K562 (cell line): Measurements from ENCODE around the gene SRSF5. TPM values are rescaled to one million over a fixed set of nuclear protein-coding genes. Genes with fewer than 3 reads are reported as not detected.

Experiments used
- ATAC-seq: fragments of 200-7000 bp; cut with Tn5 transposase; 3 replicates; pipeline ENCODE4 v1.9.1; 2020; ENCODE audit warnings: moderate library complexity
- BruUV-seq: library from RNA; stranded (reverse); fragments of 400-500 nt; replicated peaks from 2 replicates; lab custom pipeline; 2021; lab: Mats Ljungman, UMichigan
- CTCF ChIA-PET: fragments of 300-600 bp; formaldehyde crosslinking; extraction: SDS; loops from one replicate; lab custom pipeline; 2021; ENCODE audit warnings: low intra/inter-chr PET ratio; lab: Yijun Ruan, JAX
- POLR2A ChIA-PET: fragments of 300-600, 350-650 bp; sonication (Branson Sonifier 250); formaldehyde crosslinking; extraction: SDS; loops from one replicate; lab custom pipeline; 2021; ENCODE audit warnings: antibody characterized with exemption, inconsistent platforms; lab: Yijun Ruan, JAX
- DNase-seq, 4 experiments: peaks; one replicate each; pipeline versions ENCODE4 v3.0.0 to v3.0.0-alpha.2; 2011 to 2018; ENCODE audit warnings: low spot score in 3 of 4, mixed read lengths in 3 of 4; ENCODE audit errors: extremely low read depth in 1 of 4
- FAIRE-seq: peaks from 2 replicates; lab custom pipeline; 2011; peaks lifted over from hg19 to GRCh38; lab: Jason Lieb, UNC
- H2AFZ ChIP-seq: 2 replicates; pipeline ENCODE4 v1.6.0; 2011; ENCODE audit warnings: low read depth, low read length, control low read depth, inconsistent platforms
- H3K27ac ChIP-seq: fragments of 200-600 bp; 3 replicates; pipeline ENCODE4 v1.8.0; 2011; ENCODE audit warnings: low read depth, mild to moderate bottlenecking, control low read depth, inconsistent platforms, low read length, moderate library complexity, mixed read lengths; ENCODE audit errors: extremely low read depth
- H3K27me3 ChIP-seq, 2 experiments: fragments of 300-600 bp in 1 of 2; 2 replicates in 1 of 2; 3 replicates in 1 of 2; pipeline versions ENCODE4 v1.6.0 to v1.8.0; 2011; ENCODE audit warnings: inconsistent platforms in 2 of 2, low read length in 2 of 2, mild to moderate bottlenecking in 1 of 2, mixed read lengths in 1 of 2, moderate library complexity in 1 of 2; ENCODE audit not compliant: control insufficient read depth in 2 of 2, insufficient read depth in 2 of 2
- H3K36me3 ChIP-seq: fragments of 300-600 bp; 3 replicates; pipeline ENCODE4 v1.8.0; 2011; ENCODE audit warnings: mild to moderate bottlenecking, low read length, inconsistent platforms; ENCODE audit not compliant: control insufficient read depth, insufficient read depth
- H3K4me1 ChIP-seq, 2 experiments: fragments of 200-600 bp in 1 of 2; replicated peaks in 1 of 2; 2 replicates in 1 of 2; 3 replicates in 1 of 2; pipeline versions ENCODE4 v1.5.1 to v1.8.0; 2011; ENCODE audit warnings: inconsistent platforms in 2 of 2, low read length in 2 of 2, mild to moderate bottlenecking in 1 of 2, mixed read lengths in 1 of 2, moderate library complexity in 1 of 2; ENCODE audit not compliant: control insufficient read depth in 2 of 2, insufficient read depth in 2 of 2
- H3K4me2 ChIP-seq: 2 replicates; pipeline ENCODE4 v1.6.1; 2011; ENCODE audit warnings: low read length, control low read depth, inconsistent platforms, mixed read lengths; ENCODE audit not compliant: insufficient read depth
- H3K4me3 ChIP-seq: fragments of 200-600 bp; sonication (generic), shearing (Covaris generic); 2 replicates; pipeline ENCODE4 v1.5.1; 2016; ENCODE audit warnings: control low read depth, inconsistent platforms
- H3K79me2 ChIP-seq: fragments of 200-600 bp; 3 replicates; pipeline ENCODE4 v1.8.0; 2011; ENCODE audit warnings: low read length, inconsistent platforms; ENCODE audit not compliant: control insufficient read depth, insufficient read depth
- H3K9ac ChIP-seq, 2 experiments: 2 replicates each; pipeline versions ENCODE4 v1.6.0 to v1.6.1; 2011; ENCODE audit warnings: low read depth in 2 of 2, low read length in 2 of 2, control low read depth in 1 of 2, inconsistent platforms in 1 of 2, mild to moderate bottlenecking in 1 of 2, mixed read lengths in 1 of 2; ENCODE audit not compliant: insufficient read depth in 1 of 2
- H3K9me1 ChIP-seq: one replicate; pipeline ENCODE4 v1.6.0; 2011; ENCODE audit warnings: inconsistent platforms, mild to moderate bottlenecking, low read length, moderate library complexity; ENCODE audit not compliant: control insufficient read depth, insufficient read depth
- H3K9me3 ChIP-seq: replicated peaks from 2 replicates; pipeline ENCODE4 v1.5.1; 2011; ENCODE audit warnings: low read depth, low read length, inconsistent platforms; ENCODE audit not compliant: control insufficient read depth, insufficient read depth
- H4K20me1 ChIP-seq: replicated peaks from 2 replicates; pipeline ENCODE4 v1.6.1; 2011; ENCODE audit warnings: low read length, inconsistent platforms, mixed read lengths; ENCODE audit not compliant: control insufficient read depth, insufficient read depth
- CBX1 ChIP-seq: sonication (generic); IDR thresholded peaks from 2 replicates; pipeline ENCODE4 v1.6.1; 2016; ENCODE audit warnings: antibody characterized with exemption, low read depth, mild to moderate bottlenecking
- HLTF ChIP-seq: fragments of 450-650 bp; IDR thresholded peaks from 2 replicates; pipeline ENCODE4 v1.6.1; 2016
- HNRNPH1 ChIP-seq: fragments of 200-400 bp; formaldehyde crosslinking; optimal IDR thresholded peaks from 2 replicates; pipeline ENCODE3; 2017; ENCODE audit warnings: low read depth, mild to moderate bottlenecking, low read length, moderate library complexity
- KAT2B ChIP-seq: IDR thresholded peaks from one replicate; pipeline ENCODE4 v1.6.1; 2012; ENCODE audit warnings: low read depth, mild to moderate bottlenecking, control low read depth, inconsistent platforms, low read length, moderate library complexity
- MECOM ChIP-seq: fragments of 250-450 bp; sonication (Bioruptor Pico); IDR thresholded peaks from 2 replicates; pipeline ENCODE4 v1.8.0; 2022; ENCODE audit warnings: inconsistent platforms
- POLR2G ChIP-seq: fragments of 200-400 bp; formaldehyde crosslinking; IDR thresholded peaks from 2 replicates; pipeline ENCODE4 v1.6.1; 2017; ENCODE audit warnings: low read depth, mild to moderate bottlenecking, antibody characterized with exemption, low read length, moderate library complexity
- RFX1 ChIP-seq: fragments of 450-650 bp; IDR thresholded peaks from 2 replicates; pipeline ENCODE4 v1.6.1; 2016; ENCODE audit warnings: mild to moderate bottlenecking, moderate library complexity
- TAF1 ChIP-seq: IDR thresholded peaks from 2 replicates; pipeline ENCODE4 v1.6.1; 2011; ENCODE audit warnings: mild to moderate bottlenecking, low read length, moderate library complexity; ENCODE audit not compliant: insufficient read depth, control insufficient read depth, severe bottlenecking; ENCODE audit errors: extremely low read depth
- TEAD2 ChIP-seq: fragments of 450-650 bp; IDR thresholded peaks from 2 replicates; pipeline ENCODE4 v1.6.1; 2016; ENCODE audit warnings: missing genetic modification characterization, control low read depth, missing compliant biosample characterization
- TRIM28 ChIP-seq: fragments of 450-650 bp; IDR thresholded peaks from 2 replicates; pipeline ENCODE4 v1.6.1; 2017
- ZC3H8 ChIP-seq: fragments of 450-650 bp; IDR thresholded peaks from 2 replicates; pipeline ENCODE4 v1.6.1; 2017
- ZNF12 ChIP-seq: sonication (generic); formaldehyde crosslinking; IDR thresholded peaks from 2 replicates; pipeline ENCODE4 v1.4.0; 2020; ENCODE audit warnings: mild to moderate bottlenecking, missing genetic modification reagents
- ZNF263 ChIP-seq: sonication (generic); formaldehyde crosslinking; IDR thresholded peaks from 2 replicates; pipeline ENCODE4 v1.8.0; 2022; ENCODE audit warnings: mild to moderate bottlenecking, missing genetic modification reagents, borderline replicate concordance
- ZNF3 ChIP-seq: fragments of 250-450 bp; sonication (Bioruptor Pico); IDR thresholded peaks from 2 replicates; pipeline ENCODE4 v1.5.0; 2021; ENCODE audit warnings: mild to moderate bottlenecking, moderate library complexity
- ZNF316 ChIP-seq: fragments of 450-650 bp; IDR thresholded peaks from 2 replicates; pipeline ENCODE4 v1.6.1; 2016
- ZNF445 ChIP-seq: fragments of 250-450 bp; sonication (Bioruptor Pico); IDR thresholded peaks from 2 replicates; pipeline ENCODE4 v1.4.0; 2020; ENCODE audit warnings: low read depth, mild to moderate bottlenecking, moderate library complexity
- WGBS: fragments of 100-300 bp; shearing (Covaris generic); methylation state at CpG from one replicate; pipeline ENCODE4 v1.1.6; 2016; ENCODE audit warnings: low coverage, mixed read lengths; ENCODE audit not compliant: insufficient coverage; ENCODE audit errors: missing lambda C conversion rate; 5-methylcytosine and 5-hydroxymethylcytosine counted together
- in situ Hi-C: fragments of 300-500 bp; cut with MboI; formaldehyde crosslinking; loops from 4 replicates; pipeline ENCODE4 v1.15.0; 2018; ENCODE audit warnings: inconsistent platforms, mixed read lengths
- intact Hi-C: fragments of 100-400 bp; cut with micrococcal nuclease; formaldehyde crosslinking; loops from 2 replicates; pipeline ENCODE4 v1.14.2; 2022
- polyA plus RNA-seq, 8 experiments: library from polyadenylated mRNA; depleted of rRNA in 4 of 8; stranded (reverse) in 5 of 8; unstranded in 3 of 8; fragments of >200 nt; fragmentation: Nextera tagmentation in 2 of 8; fragmentation: Illumina TruSeq in 1 of 8; extraction: Ambion mirVana in 2 of 8; extraction: Trizol in 1 of 8; gene quantifications; 2 replicates each; pipeline versions ENCODE4 v1.2.1 to v1.2.3, GENCODE V29; 2011 to 2014; ENCODE audit warnings: inconsistent platforms in 1 of 8, missing spikeins in 1 of 8
- total RNA-seq, 7 experiments: library from RNA; depleted of rRNA in 6 of 7; stranded (reverse); fragments of >200 nt in 6 of 7; fragmentation: Illumina TruSeq in 2 of 7; extraction: Trizol in 2 of 7; gene quantifications; 2 replicates each; pipeline versions ENCODE4 v1.2.1 to v1.2.3, GENCODE V29; 2011 to 2021; ENCODE audit warnings: low replicate concordance in 1 of 7
- TF ChIP-seq, protein P1 (sequence below): fragments of 250-450 bp; sonication (Bioruptor Pico); IDR thresholded peaks from 2 replicates; pipeline ENCODE4 v1.4.0; 2020; ENCODE audit warnings: borderline replicate concordance
- TF ChIP-seq, protein P2 (sequence below): fragments of 200-800 bp; sonication (Bioruptor generic); IDR thresholded peaks from 2 replicates; pipeline ENCODE4 v1.6.1; 2017; ENCODE audit warnings: missing genetic modification characterization, missing compliant biosample characterization

SRSF5 gene
- total and polyA plus RNA-seq, 9 of the 15 experiments (the other 6 are each of a cell fraction or from before 2014, with no cell fraction given): 108 to 460 (median 212) TPM

DNA sequence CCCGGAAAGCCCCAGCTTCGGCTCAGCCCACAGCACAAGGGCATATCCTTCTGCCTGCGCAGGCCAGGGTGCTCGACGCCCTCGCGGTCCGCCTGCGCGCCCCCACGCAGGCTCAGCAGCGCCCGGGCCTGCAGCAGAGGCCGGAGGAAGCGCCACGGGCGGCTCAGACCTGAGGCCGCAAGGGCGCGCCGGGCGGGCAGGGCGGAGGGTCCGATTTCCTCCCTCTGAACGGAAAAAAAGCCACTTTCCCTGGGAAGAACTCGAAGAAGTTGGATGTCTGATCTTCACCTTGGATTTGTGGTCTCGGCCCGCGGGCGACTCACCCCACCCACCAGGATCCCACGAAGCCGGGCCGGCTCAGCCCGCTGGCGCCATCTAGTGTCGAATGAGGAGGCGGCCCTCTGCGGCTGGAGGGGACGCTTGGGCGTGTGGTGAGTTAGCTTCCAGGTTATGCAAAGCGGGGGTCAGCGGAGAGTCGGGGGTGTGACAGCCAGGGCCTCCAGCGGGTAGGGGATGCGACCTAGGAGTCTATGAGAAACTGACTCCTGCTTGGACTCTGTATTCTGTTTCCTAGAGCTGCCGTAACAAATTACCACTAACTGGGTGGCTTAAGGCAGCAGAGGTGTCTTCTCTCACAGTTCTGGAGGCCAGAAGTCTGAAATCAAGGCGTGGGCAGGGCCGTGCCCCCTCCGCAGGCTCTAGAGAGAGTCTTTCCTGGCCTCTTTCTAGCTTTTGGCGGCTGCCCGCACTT, 40.0 kb upstream of the SRSF5 start:
- no peak overlapping the region for H3K27ac ChIP-seq
- no peaks in the 10 kb centered on the region for H4K20me1 ChIP-seq
- WGBS: 7% methylated on average over 24 of the region's 51 CpGs
- intact Hi-C loops: loop anchor here (1.0 kb wide), 1 partner anchor 142 kb away; no protein-coding TSS in a partner anchor
- DNase-seq: peak; percentile 75 to 84 (median 80)
- H3K27me3 ChIP-seq: no peaks in the 10 kb centered on the region
- ATAC-seq: peak; percentile 98
- H3K9ac ChIP-seq: peak overlapping the region; percentile 66 to 90; a peak in 3 of 4 replicates
- no TSS peak for BruUV-seq
- POLR2A ChIA-PET: interaction anchor here (0.6 to 0.8 kb wide), 3 partner anchors 22 to 36 kb away, joined by 3 read pairs; no protein-coding TSS in a partner anchor
- H3K4me1 ChIP-seq: peaks cover 0 to 9% of the 10 kb centered on the region in 2 experiments; a peak in 3 of 5 replicates
- H3K4me3 ChIP-seq: peak overlapping the region; percentile 32
- H3K4me2 ChIP-seq: peak overlapping the region; percentile 71
- peak overlapping the region; percentile 94 for H2AFZ ChIP-seq
- peak; percentile 71 for FAIRE-seq
- H3K79me2 ChIP-seq: no peaks in the 10 kb centered on the region
- H3K9me3 ChIP-seq: no peaks in the 10 kb centered on the region
- in situ Hi-C loops: loop anchor here (5.0 kb wide), 1 partner anchor 145 kb away; no protein-coding TSS in a partner anchor
- CTCF ChIA-PET: interaction anchor here (0.6 to 3.9 kb wide), 7 partner anchors 79 to 191 kb away, joined by 3 to 47 read pairs (median 3); partner anchors contain the start of gene CCDC177
- H3K9me1 ChIP-seq: no peaks in the 10 kb centered on the region
- no peaks in the 10 kb centered on the region for H3K36me3 ChIP-seq
- TF ChIP-seq ZNF3 (CRISPR knock-in tag): no peak
- TF ChIP-seq, protein P1, sequence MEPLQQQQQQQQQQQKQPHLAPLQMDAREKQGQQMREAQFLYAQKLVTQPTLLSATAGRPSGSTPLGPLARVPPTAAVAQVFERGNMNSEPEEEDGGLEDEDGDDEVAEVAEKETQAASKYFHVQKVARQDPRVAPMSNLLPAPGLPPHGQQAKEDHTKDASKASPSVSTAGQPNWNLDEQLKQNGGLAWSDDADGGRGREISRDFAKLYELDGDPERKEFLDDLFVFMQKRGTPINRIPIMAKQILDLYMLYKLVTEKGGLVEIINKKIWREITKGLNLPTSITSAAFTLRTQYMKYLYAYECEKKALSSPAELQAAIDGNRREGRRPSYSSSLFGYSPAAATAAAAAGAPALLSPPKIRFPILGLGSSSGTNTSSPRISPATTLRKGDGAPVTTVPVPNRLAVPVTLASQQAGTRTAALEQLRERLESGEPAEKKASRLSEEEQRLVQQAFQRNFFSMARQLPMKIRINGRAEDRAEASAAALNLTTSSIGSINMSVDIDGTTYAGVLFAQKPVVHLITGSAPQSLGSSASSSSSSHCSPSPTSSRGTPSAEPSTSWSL: no peak
- TF ChIP-seq, protein P2, sequence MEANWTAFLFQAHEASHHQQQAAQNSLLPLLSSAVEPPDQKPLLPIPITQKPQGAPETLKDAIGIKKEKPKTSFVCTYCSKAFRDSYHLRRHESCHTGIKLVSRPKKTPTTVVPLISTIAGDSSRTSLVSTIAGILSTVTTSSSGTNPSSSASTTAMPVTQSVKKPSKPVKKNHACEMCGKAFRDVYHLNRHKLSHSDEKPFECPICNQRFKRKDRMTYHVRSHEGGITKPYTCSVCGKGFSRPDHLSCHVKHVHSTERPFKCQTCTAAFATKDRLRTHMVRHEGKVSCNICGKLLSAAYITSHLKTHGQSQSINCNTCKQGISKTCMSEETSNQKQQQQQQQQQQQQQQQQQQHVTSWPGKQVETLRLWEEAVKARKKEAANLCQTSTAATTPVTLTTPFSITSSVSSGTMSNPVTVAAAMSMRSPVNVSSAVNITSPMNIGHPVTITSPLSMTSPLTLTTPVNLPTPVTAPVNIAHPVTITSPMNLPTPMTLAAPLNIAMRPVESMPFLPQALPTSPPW (CRISPR knock-in tag): peak; percentile 81
- no peak for TF ChIP-seq RFX1
- TF ChIP-seq TEAD2 (tag): no peak
- TF ChIP-seq CBX1: 0 out of 2 replicates have a peak, but pooled peaks have one; percentile 34
- peak; percentile 60; the same call in 1 of the 2 replicates for TF ChIP-seq ZNF263 (CRISPR knock-in tag)
- TF ChIP-seq HLTF: no peak
- peak; percentile 38; the same call in 1 of the 2 replicates for TF ChIP-seq POLR2G
- TF ChIP-seq ZC3H8: no peak
- no peak for TF ChIP-seq TRIM28
- TF ChIP-seq ZNF12 (CRISPR knock-in tag): no peak
- no peak for TF ChIP-seq ZNF445 (CRISPR knock-in tag)
- no peak for TF ChIP-seq MECOM
- TF ChIP-seq HNRNPH1: no peak
- TF ChIP-seq ZNF316: no peak
- no peak for TF ChIP-seq KAT2B
- TF ChIP-seq TAF1: no peak
